Stimulated activated CD8-positive, alpha-beta memory T cell treated with anti-CD3 and anti-CD28 coated beads, Interleukin-15, amount 100 ng/mL, for 1 hour (primary cell): Measurements from ENCODE around the gene ABHD2.
"Not testable (repeated sequence)": the region's sequence is repeated elsewhere in the genome, so short reads cannot be mapped to it uniquely, and the experiment has no call there.

Experiments used
- DNase-seq: peaks from one replicate; pipeline ENCODE4 v3.0.0-alpha.2; 2020; ENCODE audit warnings: low read depth

ABHD2 gene

GRCh38 chr15:89121414-89121813, 33.2 kb downstream of the ABHD2 start:
- DNase-seq, result no peak

- DNase-seq, result no peak
These were observed 34.4 kb downstream of the ABHD2 start for GRCh38 chr15:89122505-89123180.

- no peak for DNase-seq
These were observed 34.9 kb downstream of the ABHD2 start for GRCh38 chr15:89123181-89123525.

GRCh38 chr15:89125088-89125826, 37.0 kb downstream of the ABHD2 start:
- no peak for DNase-seq

GRCh38 chr15:89126009-89126408, 37.8 kb downstream of the ABHD2 start:
- no peak for DNase-seq

GRCh38 chr15:89127054-89127702, 38.9 kb downstream of the ABHD2 start:
- no peak for DNase-seq

GRCh38 chr15:89128320-89129122, 40.3 kb downstream of the ABHD2 start:
- no peak for DNase-seq

GRCh38 chr15:89129123-89129815, 41.0 kb downstream of the ABHD2 start:
- DNase-seq, result peak; percentile 24

GRCh38 chr15:89129816-89130134, 41.5 kb downstream of the ABHD2 start:
- no peak for DNase-seq

GRCh38 chr15:89130201-89130600, 41.9 kb downstream of the ABHD2 start:
- DNase-seq, result no peak

- no peak for DNase-seq
These were observed 43.5 kb downstream of the ABHD2 start for GRCh38 chr15:89131731-89132130.

GRCh38 chr15:89132611-89133507, 44.6 kb downstream of the ABHD2 start:
- no peak for DNase-seq

- DNase-seq, result not testable (repeated sequence)
These were observed 47.3 kb downstream of the ABHD2 start for GRCh38 chr15:89135387-89136077.

- DNase-seq, result no peak
These were observed 48.0 kb downstream of the ABHD2 start for GRCh38 chr15:89136078-89136806.

- DNase-seq, result no peak
These were observed 48.8 kb downstream of the ABHD2 start for GRCh38 chr15:89136818-89137772.

GRCh38 chr15:89137926-89138325, 49.7 kb downstream of the ABHD2 start:
- no peak for DNase-seq

- no peak for DNase-seq
These were observed 50.9 kb downstream of the ABHD2 start for GRCh38 chr15:89138999-89139612.
